ENCODE data around the gene EPHB1. TPM values are rescaled to one million over a fixed set of nuclear protein-coding genes. Genes with fewer than 3 reads are reported as not detected.
"Not testable (repeated sequence)": the region's sequence is repeated elsewhere in the genome, so short reads cannot be mapped to it uniquely, and the experiment has no call there.

EPHB1 gene
- total RNA-seq, 1 donor, result 1.3 TPM

GRCh38 chr3:135020181-135020580, 225.1 kb downstream of the EPHB1 start:
- no peak overlapping the region for H3K4me3 ChIP-seq (ENCODE audit: low read depth, low read length)
- DNase-seq (ENCODE audit: low read depth), result no peak
- no peak for TF ChIP-seq CTCF (IDR thresholded peaks at IDR 0.05; ENCODE audit: insufficient read depth, low read depth, low read length)

- no peak for TF ChIP-seq CTCF (IDR thresholded peaks at IDR 0.05; ENCODE audit: insufficient read depth, low read depth, low read length)
- DNase-seq (ENCODE audit: low read depth), result no peak
- no peak overlapping the region for H3K4me3 ChIP-seq (ENCODE audit: low read depth, low read length)
These were observed 229.1 kb downstream of the EPHB1 start for GRCh38 chr3:135023996-135024658.

GRCh38 chr3:135030768-135031615, 235.9 kb downstream of the EPHB1 start:
- not testable (repeated sequence) for DNase-seq (ENCODE audit: low read depth); H3K4me3 ChIP-seq (ENCODE audit: low read depth, low read length)

GRCh38 chr3:135033737-135034136, 238.7 kb downstream of the EPHB1 start:
- no peak overlapping the region for H3K4me3 ChIP-seq (ENCODE audit: low read depth, low read length)
- no peak for TF ChIP-seq CTCF (IDR thresholded peaks at IDR 0.05; ENCODE audit: insufficient read depth, low read depth, low read length)
- no peak for DNase-seq (ENCODE audit: low read depth)

- no peak overlapping the region for H3K4me3 ChIP-seq (ENCODE audit: low read depth, low read length)
- TF ChIP-seq CTCF (IDR thresholded peaks at IDR 0.05; ENCODE audit: insufficient read depth, low read depth, low read length), result no peak
- DNase-seq (ENCODE audit: low read depth), result no peak
These were observed 239.3 kb downstream of the EPHB1 start for GRCh38 chr3:135034291-135034768.

- no peak overlapping the region for H3K4me3 ChIP-seq (ENCODE audit: low read depth, low read length)
- TF ChIP-seq CTCF (IDR thresholded peaks at IDR 0.05; ENCODE audit: insufficient read depth, low read depth, low read length), result no peak
- DNase-seq (ENCODE audit: low read depth), result no peak
These were observed 239.9 kb downstream of the EPHB1 start for GRCh38 chr3:135034891-135035440.

- no peak for DNase-seq (ENCODE audit: low read depth)
- no peak overlapping the region for H3K4me3 ChIP-seq (ENCODE audit: low read depth, low read length)
- no peak for TF ChIP-seq CTCF (IDR thresholded peaks at IDR 0.05; ENCODE audit: insufficient read depth, low read depth, low read length)
These were observed 243.1 kb downstream of the EPHB1 start for GRCh38 chr3:135038186-135038585.

- not testable (repeated sequence) for DNase-seq (ENCODE audit: low read depth); H3K4me3 ChIP-seq (ENCODE audit: low read depth, low read length)
These were observed 244.5 kb downstream of the EPHB1 start for GRCh38 chr3:135039536-135039935.
